HG03064 (cell line): ENCODE results near the gene DSEL.

ENCODE experiments used
- ATAC-seq: cut with Tn5 transposase; IDR thresholded peaks from one replicate; pipeline ENCODE4 v1.9.1; 2021; ENCODE audit warnings: low read depth; ENCODE audit not compliant: unreplicated experiment

Gene DSEL

GRCh38 chr18:67516539-67517443, at the start of gene DSEL:
DSEL (minus strand) TSS chr18:67516720; CDS start chr18:67514608, 2,112 bp downstream.
- ATAC-seq, result peak; percentile 98

GRCh38 chr18:67553437-67553836, 36.9 kb upstream of the DSEL start:
- no peak for ATAC-seq

- ATAC-seq, result no peak
Observed at GRCh38 chr18:67550872-67551520, 34.5 kb upstream of the DSEL start.

- ATAC-seq, result no peak
Observed at GRCh38 chr18:67549946-67550345, 33.4 kb upstream of the DSEL start.

- ATAC-seq, result no peak
Observed at GRCh38 chr18:67545681-67546080, 29.2 kb upstream of the DSEL start.

GRCh38 chr18:67540559-67540958, 24.0 kb upstream of the DSEL start:
- no peak for ATAC-seq

- ATAC-seq, result no peak
Observed at GRCh38 chr18:67531929-67532328, 15.4 kb upstream of the DSEL start.

- no peak for ATAC-seq
Observed at GRCh38 chr18:67525328-67526099, 9.0 kb upstream of the DSEL start.

- ATAC-seq, result no peak
Observed at GRCh38 chr18:67520351-67520921, 3.9 kb upstream of the DSEL start.

GRCh38 chr18:67519592-67519991, 3.1 kb upstream of the DSEL start:
- no peak for ATAC-seq

- no peak for ATAC-seq
Observed at GRCh38 chr18:67518566-67518965, 2.0 kb upstream of the DSEL start.

- no peak for ATAC-seq
Observed at GRCh38 chr18:67517444-67517765, 885 bp upstream of the DSEL start.

- peak; percentile 32 for ATAC-seq
Observed at GRCh38 chr18:67515942-67516538, 480 bp downstream of the DSEL start.

- no peak for ATAC-seq
Observed at GRCh38 chr18:67514901-67515540, 1.5 kb downstream of the DSEL start.

- ATAC-seq, result no peak
Observed at GRCh38 chr18:67514465-67514864, 2.1 kb downstream of the DSEL start.

GRCh38 chr18:67513280-67513679, 3.2 kb downstream of the DSEL start:
- no peak for ATAC-seq

- no peak for ATAC-seq
Observed at GRCh38 chr18:67511840-67512239, 4.7 kb downstream of the DSEL start.

- no peak for ATAC-seq
Observed at GRCh38 chr18:67510831-67511230, 5.7 kb downstream of the DSEL start.

- no peak for ATAC-seq
Observed at GRCh38 chr18:67509741-67510391, 6.7 kb downstream of the DSEL start.

GRCh38 chr18:67508146-67508545, 8.4 kb downstream of the DSEL start:
- no peak for ATAC-seq
